Activated T-cell treated with anti-CD3 and anti-CD28 coated beads for 24 hours (primary cell): ENCODE results near the gene GPC5.

Experiments used
- DNase-seq: peaks from one replicate; pipeline ENCODE4 v3.0.0-alpha.2; 2020; ENCODE audit warnings: low read depth

The GPC5 gene

GRCh38 chr13:91714855-91715254, 316.4 kb downstream of the GPC5 start:
- no peak for DNase-seq

GRCh38 chr13:91716436-91717065, 318.1 kb downstream of the GPC5 start:
- DNase-seq = no peak

GRCh38 chr13:91719033-91719432, 320.6 kb downstream of the GPC5 start:
- no peak for DNase-seq

- DNase-seq = no peak
These were observed 323.0 kb downstream of the GPC5 start for GRCh38 chr13:91721413-91721812.

GRCh38 chr13:91722267-91722884, 324.0 kb downstream of the GPC5 start:
- DNase-seq = no peak

GRCh38 chr13:91724591-91724990, 326.2 kb downstream of the GPC5 start:
- no peak for DNase-seq

GRCh38 chr13:91725646-91726045, 327.2 kb downstream of the GPC5 start:
- DNase-seq = no peak

- no peak for DNase-seq
These were observed 328.2 kb downstream of the GPC5 start for GRCh38 chr13:91726671-91727070.

GRCh38 chr13:91729859-91730258, 331.4 kb downstream of the GPC5 start:
- no peak for DNase-seq

- DNase-seq = no peak
These were observed 341.3 kb downstream of the GPC5 start for GRCh38 chr13:91739751-91740150.

- no peak for DNase-seq
These were observed 342.3 kb downstream of the GPC5 start for GRCh38 chr13:91740756-91741155.

GRCh38 chr13:91741925-91742324, 343.5 kb downstream of the GPC5 start:
- no peak for DNase-seq

- no peak for DNase-seq
These were observed 345.9 kb downstream of the GPC5 start for GRCh38 chr13:91744284-91744683.

GRCh38 chr13:91745967-91746366, 347.5 kb downstream of the GPC5 start:
- no peak for DNase-seq

- no peak for DNase-seq
These were observed 348.8 kb downstream of the GPC5 start for GRCh38 chr13:91747186-91747585.

GRCh38 chr13:91748416-91749089, 350.1 kb downstream of the GPC5 start:
- no peak for DNase-seq

GRCh38 chr13:91758724-91759123, 360.3 kb downstream of the GPC5 start:
- DNase-seq = no peak

- DNase-seq = no peak
These were observed 364.5 kb downstream of the GPC5 start for GRCh38 chr13:91762957-91763356.

- no peak for DNase-seq
These were observed 366.1 kb downstream of the GPC5 start for GRCh38 chr13:91764527-91764926.

- DNase-seq = no peak
These were observed 369.2 kb downstream of the GPC5 start for GRCh38 chr13:91767651-91768050.

- no peak for DNase-seq
These were observed 370.3 kb downstream of the GPC5 start for GRCh38 chr13:91768746-91769145.

- DNase-seq = no peak
These were observed 372.8 kb downstream of the GPC5 start for GRCh38 chr13:91771229-91771628.

- no peak for DNase-seq
These were observed 375.3 kb downstream of the GPC5 start for GRCh38 chr13:91773591-91774227.
